Endothelial cell (in vitro differentiated cells): Measurements from ENCODE around the gene HYAL2. TPM values are rescaled to one million over a fixed set of nuclear protein-coding genes. Genes with fewer than 3 reads are reported as not detected.

ENCODE experiments used
- DNase-seq: peaks from one replicate; pipeline ENCODE4 v3.0.0; 2021; ENCODE audit warnings: low spot score
- H3K27ac Mint-ChIP-seq: one replicate; pipeline ENCODE4 v1.8.0; 2021; ENCODE audit warnings: mixed read lengths, inconsistent platforms; ENCODE audit not compliant: unreplicated experiment
- H3K27me3 Mint-ChIP-seq: one replicate; pipeline ENCODE4 v1.8.0; 2021; ENCODE audit warnings: mild to moderate bottlenecking, moderate library complexity, mixed read lengths, inconsistent platforms; ENCODE audit not compliant: unreplicated experiment
- H3K36me3 Mint-ChIP-seq: one replicate; pipeline ENCODE4 v1.8.0; 2021; ENCODE audit warnings: mild to moderate bottlenecking, low read depth, mixed read lengths, inconsistent platforms; ENCODE audit not compliant: unreplicated experiment
- H3K4me1 Mint-ChIP-seq: one replicate; pipeline ENCODE4 v1.8.0; 2021; ENCODE audit warnings: mild to moderate bottlenecking, mixed read lengths, inconsistent platforms; ENCODE audit not compliant: unreplicated experiment
- H3K4me3 Mint-ChIP-seq: one replicate; pipeline ENCODE4 v1.8.0; 2021; ENCODE audit warnings: mild to moderate bottlenecking, mixed read lengths, inconsistent platforms; ENCODE audit not compliant: unreplicated experiment
- H3K9me3 Mint-ChIP-seq: one replicate; pipeline ENCODE4 v1.8.0; 2021; ENCODE audit warnings: mixed read lengths, inconsistent platforms; ENCODE audit not compliant: unreplicated experiment
- total RNA-seq: library from RNA; stranded (reverse); fragmentation: NEBNext Ultra II Directional; extraction: Animal tissue kit (Norgen Biotek cat#: 25700); gene quantifications from one replicate; pipeline ENCODE4 v1.2.1, GENCODE V29; 2021; ENCODE audit not compliant: unreplicated experiment
- TF ChIP-seq, protein P1 (sequence below): fragments of 200-600 bp; sonication (generic); IDR thresholded peaks from one replicate; pipeline ENCODE4 v1.5.0; 2021; ENCODE audit warnings: antibody characterized with exemption; ENCODE audit not compliant: unreplicated experiment

Gene HYAL2
- total RNA-seq, 1 donor from 2014 or later = 214 TPM

DNA sequence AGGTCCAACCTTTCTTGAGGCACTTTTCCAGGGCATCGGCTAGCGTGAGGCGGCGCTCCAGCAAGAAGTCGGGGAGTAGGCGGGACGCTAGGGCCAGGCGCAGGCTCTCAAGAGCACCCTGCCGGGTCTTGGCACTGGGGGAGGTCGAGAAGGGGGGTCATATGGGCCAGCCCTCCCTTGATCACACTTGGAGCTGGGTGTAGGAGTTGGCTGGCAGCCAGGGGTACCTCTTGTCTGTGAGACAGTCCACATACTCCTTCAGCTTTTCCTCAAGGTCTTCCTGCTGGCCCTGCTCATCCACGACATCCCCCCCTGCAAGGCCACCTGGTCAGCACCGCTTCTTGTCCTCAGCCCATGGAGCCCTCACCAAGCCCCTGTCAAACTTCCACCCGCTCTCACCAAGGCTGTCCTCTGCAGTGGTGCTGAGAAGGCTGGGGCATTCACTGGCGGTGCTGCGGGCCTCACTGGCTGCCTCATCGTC is 32.3 kb downstream of the HYAL2 start:
- H3K9me3 Mint-ChIP-seq = no peaks in the 10 kb centered on the region
- TF ChIP-seq, protein P1, sequence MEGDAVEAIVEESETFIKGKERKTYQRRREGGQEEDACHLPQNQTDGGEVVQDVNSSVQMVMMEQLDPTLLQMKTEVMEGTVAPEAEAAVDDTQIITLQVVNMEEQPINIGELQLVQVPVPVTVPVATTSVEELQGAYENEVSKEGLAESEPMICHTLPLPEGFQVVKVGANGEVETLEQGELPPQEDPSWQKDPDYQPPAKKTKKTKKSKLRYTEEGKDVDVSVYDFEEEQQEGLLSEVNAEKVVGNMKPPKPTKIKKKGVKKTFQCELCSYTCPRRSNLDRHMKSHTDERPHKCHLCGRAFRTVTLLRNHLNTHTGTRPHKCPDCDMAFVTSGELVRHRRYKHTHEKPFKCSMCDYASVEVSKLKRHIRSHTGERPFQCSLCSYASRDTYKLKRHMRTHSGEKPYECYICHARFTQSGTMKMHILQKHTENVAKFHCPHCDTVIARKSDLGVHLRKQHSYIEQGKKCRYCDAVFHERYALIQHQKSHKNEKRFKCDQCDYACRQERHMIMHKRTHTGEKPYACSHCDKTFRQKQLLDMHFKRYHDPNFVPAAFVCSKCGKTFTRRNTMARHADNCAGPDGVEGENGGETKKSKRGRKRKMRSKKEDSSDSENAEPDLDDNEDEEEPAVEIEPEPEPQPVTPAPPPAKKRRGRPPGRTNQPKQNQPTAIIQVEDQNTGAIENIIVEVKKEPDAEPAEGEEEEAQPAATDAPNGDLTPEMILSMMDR = no peak
- peaks cover 10% of the 10 kb centered on the region for H3K36me3 Mint-ChIP-seq
- H3K4me1 Mint-ChIP-seq = peaks cover 12% of the 10 kb centered on the region
- DNase-seq = no peak
- peaks cover 15% of the 10 kb centered on the region for H3K27me3 Mint-ChIP-seq
- H3K4me3 Mint-ChIP-seq = peak overlapping the region; percentile 51
- H3K27ac Mint-ChIP-seq = no peak overlapping the region

DNA sequence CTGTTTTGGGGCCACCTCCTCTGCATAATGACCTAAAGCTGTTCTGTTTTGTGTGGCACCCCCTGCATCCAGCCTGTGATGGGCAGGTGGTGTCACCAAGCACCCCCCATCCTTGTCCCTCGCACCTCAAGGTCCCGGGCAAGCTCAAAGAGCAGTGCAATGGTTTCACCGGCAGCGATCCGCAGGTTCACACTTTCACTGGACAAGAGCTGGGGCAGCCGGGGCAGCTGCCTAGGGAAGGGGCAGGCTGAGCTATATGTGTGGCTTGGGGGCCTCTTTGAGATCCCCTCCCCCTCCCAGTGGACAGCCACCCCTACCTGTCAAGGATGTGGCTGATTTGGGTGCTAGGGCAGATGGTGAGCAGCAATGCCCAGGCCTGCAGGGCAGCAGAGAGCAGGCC is 33.4 kb downstream of the HYAL2 start:
- Mint-ChIP-seq H3K27ac (no peak overlapping the region), H3K4me1 (peaks cover 12% of the 10 kb centered on the region), H3K27me3 (peaks cover 15% of the 10 kb centered on the region), H3K9me3 (no peaks in the 10 kb centered on the region), H3K36me3 (peaks cover 10% of the 10 kb centered on the region), H3K4me3 (no peak overlapping the region)
- TF ChIP-seq, protein P1 = no peak
- DNase-seq = no peak

DNA sequence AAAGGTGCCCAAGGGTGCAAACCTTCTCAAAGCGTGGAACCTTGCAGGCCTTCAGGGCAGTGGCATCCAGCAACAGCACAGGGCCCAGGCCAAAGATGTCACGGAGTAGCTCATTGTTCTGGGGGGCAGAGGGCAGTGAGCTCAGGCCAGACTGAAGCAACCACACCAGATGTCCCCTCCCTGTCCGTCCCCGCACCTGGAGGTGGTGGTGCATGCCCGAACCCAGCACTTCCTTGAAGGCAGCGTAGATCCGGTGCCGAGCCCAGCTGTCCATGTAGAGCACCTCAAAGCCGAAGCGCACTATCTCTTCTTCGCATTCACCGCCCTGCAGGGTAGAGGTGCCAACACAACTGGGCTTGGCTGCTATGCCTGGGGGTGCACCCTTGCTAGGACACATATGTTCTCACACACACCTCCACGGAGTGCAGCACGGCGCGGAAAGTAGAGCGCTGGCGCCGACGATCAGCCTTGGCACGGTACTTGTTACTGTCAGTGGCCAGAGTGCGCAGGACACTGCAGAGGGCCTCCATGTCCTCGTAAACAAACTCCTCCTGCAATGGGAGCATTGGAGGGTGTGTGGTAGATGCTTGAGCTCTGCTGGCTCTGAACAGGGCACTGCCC is 34.0 kb downstream of the HYAL2 start:
- no peak overlapping the region for H3K4me3 Mint-ChIP-seq
- H3K36me3 Mint-ChIP-seq = peaks cover 10% of the 10 kb centered on the region
- H3K4me1 Mint-ChIP-seq = peaks cover 12% of the 10 kb centered on the region
- TF ChIP-seq, protein P1 = no peak
- peaks cover 15% of the 10 kb centered on the region for H3K27me3 Mint-ChIP-seq
- no peak overlapping the region for H3K27ac Mint-ChIP-seq
- DNase-seq = no peak
- no peaks in the 10 kb centered on the region for H3K9me3 Mint-ChIP-seq

DNA sequence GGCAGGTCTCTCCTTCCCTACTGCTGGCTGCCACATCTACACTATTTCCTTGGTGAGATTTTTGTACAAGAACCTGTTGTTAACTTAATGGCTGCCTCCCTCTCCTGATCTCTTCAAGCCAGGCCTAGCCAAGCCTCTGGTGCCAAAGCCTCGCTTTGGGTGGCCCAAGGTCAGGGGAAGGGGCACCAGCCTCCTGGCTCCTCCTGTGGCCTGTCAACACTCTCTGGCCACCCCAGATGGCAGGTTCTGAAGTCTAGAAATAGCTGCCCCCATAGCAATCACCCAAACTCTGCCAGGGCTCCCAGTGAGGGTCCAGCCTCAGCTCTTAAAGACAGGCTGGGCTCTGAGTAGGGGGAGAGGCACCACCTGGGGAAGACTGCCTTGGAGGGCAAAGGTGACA is 35.3 kb downstream of the HYAL2 start:
- no peaks in the 10 kb centered on the region for H3K9me3 Mint-ChIP-seq
- TF ChIP-seq, protein P1 = no peak
- peaks cover 16% of the 10 kb centered on the region for H3K27me3 Mint-ChIP-seq

More for the DNA sequence above, 35.3 kb downstream of the HYAL2 start:
- peaks cover 10% of the 10 kb centered on the region for H3K36me3 Mint-ChIP-seq
- no peak overlapping the region for H3K4me3 Mint-ChIP-seq
- no peak overlapping the region for H3K27ac Mint-ChIP-seq
- DNase-seq = no peak
- peaks cover 6% of the 10 kb centered on the region for H3K4me1 Mint-ChIP-seq
